NCI-H526 treated with DMSO at 0.1 percent for 48 hours (cell line): ENCODE data around the gene USP2.

Experiments used
- DNase-seq: peaks from one replicate; lab custom pipeline; 2025; lab: John Stamatoyannopoulos, UW

USP2 gene

GRCh38 chr11:119363081-119363850, 18.2 kb downstream of the USP2 start:
- DNase-seq: no peak

- DNase-seq: no peak
Observed at GRCh38 chr11:119362741-119363080, 18.8 kb downstream of the USP2 start.

- DNase-seq: no peak
Observed at GRCh38 chr11:119361941-119362725, 19.4 kb downstream of the USP2 start.

- peak; percentile 72 for DNase-seq
Observed at GRCh38 chr11:119361056-119361787, 20.3 kb downstream of the USP2 start.

- DNase-seq: no peak
Observed at GRCh38 chr11:119359365-119360214, 21.9 kb downstream of the USP2 start.

- DNase-seq: no peak
Observed at GRCh38 chr11:119357074-119357473, 24.4 kb downstream of the USP2 start.

- DNase-seq: peak; percentile 64
Observed at GRCh38 chr11:119356349-119357031, 25.0 kb downstream of the USP2 start.

- no peak for DNase-seq
Observed at GRCh38 chr11:119355091-119355843, 26.2 kb downstream of the USP2 start.

GRCh38 chr11:119352857-119353260, 28.6 kb downstream of the USP2 start:
- no peak for DNase-seq

- DNase-seq: no peak
Observed at GRCh38 chr11:119351232-119351631, 30.3 kb downstream of the USP2 start.

GRCh38 chr11:119350302-119350701, 31.2 kb downstream of the USP2 start:
- no peak for DNase-seq

- DNase-seq: no peak
Observed at GRCh38 chr11:119347940-119348605, 33.4 kb downstream of the USP2 start.

GRCh38 chr11:119347242-119347641, 34.2 kb downstream of the USP2 start:
- DNase-seq: no peak

- DNase-seq: no peak
Observed at GRCh38 chr11:119346605-119347004, 34.9 kb downstream of the USP2 start, which contains the start of gene MFRP. TSS of gene MFRP (minus strand) at chr11:119346705. CDS start at chr11:119346513, 192 bp downstream.

- DNase-seq: no peak
Observed at GRCh38 chr11:119345685-119346084, 35.8 kb downstream of the USP2 start.

GRCh38 chr11:119344291-119345010, 37.0 kb downstream of the USP2 start:
- DNase-seq: no peak

- no peak for DNase-seq
Observed at GRCh38 chr11:119343726-119344125, 37.8 kb downstream of the USP2 start.

- DNase-seq: no peak
Observed at GRCh38 chr11:119342362-119343130, 38.9 kb downstream of the USP2 start.

GRCh38 chr11:119342023-119342300, 39.5 kb downstream of the USP2 start:
- no peak for DNase-seq
